GM12873 (cell line): ENCODE measurements around the gene SMIM7.

Source experiments
- TF ChIP-seq, protein P1 (sequence below): IDR thresholded peaks from 2 replicates; pipeline ENCODE4 v1.5.1; 2012; ENCODE audit warnings: low read depth, mild to moderate bottlenecking, moderate library complexity, low read length, control low read depth; ENCODE audit not compliant: insufficient read depth; ENCODE audit errors: missing control alignments

The SMIM7 gene

DNA sequence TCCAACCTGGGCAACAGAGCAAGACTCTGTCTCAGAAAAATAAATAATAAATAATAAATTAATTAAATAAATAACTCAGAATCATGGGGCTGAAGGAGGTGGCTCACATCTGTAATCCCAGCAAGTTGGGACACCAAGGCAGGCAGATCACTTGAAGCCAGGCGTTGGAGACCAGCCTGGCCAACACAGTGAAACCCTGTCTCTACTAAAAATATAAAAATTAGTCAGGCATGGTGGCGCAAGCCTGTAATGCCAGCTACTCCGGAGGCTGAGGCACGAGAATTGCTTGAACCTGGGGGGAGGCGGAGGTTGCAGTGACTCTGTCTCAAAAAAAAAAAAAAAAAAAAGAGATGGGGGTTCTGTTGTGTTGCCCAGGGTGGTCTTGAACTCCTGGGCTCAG lies 8.2 kb upstream of the SMIM7 start:
- TF ChIP-seq, protein P1, sequence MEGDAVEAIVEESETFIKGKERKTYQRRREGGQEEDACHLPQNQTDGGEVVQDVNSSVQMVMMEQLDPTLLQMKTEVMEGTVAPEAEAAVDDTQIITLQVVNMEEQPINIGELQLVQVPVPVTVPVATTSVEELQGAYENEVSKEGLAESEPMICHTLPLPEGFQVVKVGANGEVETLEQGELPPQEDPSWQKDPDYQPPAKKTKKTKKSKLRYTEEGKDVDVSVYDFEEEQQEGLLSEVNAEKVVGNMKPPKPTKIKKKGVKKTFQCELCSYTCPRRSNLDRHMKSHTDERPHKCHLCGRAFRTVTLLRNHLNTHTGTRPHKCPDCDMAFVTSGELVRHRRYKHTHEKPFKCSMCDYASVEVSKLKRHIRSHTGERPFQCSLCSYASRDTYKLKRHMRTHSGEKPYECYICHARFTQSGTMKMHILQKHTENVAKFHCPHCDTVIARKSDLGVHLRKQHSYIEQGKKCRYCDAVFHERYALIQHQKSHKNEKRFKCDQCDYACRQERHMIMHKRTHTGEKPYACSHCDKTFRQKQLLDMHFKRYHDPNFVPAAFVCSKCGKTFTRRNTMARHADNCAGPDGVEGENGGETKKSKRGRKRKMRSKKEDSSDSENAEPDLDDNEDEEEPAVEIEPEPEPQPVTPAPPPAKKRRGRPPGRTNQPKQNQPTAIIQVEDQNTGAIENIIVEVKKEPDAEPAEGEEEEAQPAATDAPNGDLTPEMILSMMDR: no peak

- TF ChIP-seq, protein P1: no peak
Measured at GRCh38 chr19:16661480-16662034, 1.6 kb upstream of the SMIM7 start.

- TF ChIP-seq, protein P1: no peak
Measured at GRCh38 chr19:16660763-16661479, 977 bp upstream of the SMIM7 start, which contains the start of gene TMEM38A. TMEM38A (plus strand) TSS chr19:16661139; CDS start chr19:16661218, 79 bp downstream.

DNA sequence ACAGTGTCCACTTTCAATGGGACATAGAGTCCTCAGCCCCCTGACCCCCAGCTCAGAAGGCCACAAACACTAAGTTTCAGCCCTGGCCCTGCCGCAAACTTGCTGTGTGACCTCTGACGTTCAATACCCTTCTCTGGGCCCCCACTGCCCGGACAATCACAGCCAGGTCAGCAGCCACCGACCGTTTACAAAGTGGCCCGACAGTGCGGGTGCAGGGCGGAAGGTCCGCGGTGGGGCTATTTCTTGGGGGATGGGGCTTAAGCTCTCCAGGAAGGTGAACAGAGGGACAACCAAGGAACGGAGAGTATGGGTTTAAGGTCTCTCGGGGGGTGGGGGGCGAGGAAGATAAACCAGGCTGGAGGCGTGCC lies 496 bp downstream of the SMIM7 start:
- TF ChIP-seq, protein P1: no peak

DNA sequence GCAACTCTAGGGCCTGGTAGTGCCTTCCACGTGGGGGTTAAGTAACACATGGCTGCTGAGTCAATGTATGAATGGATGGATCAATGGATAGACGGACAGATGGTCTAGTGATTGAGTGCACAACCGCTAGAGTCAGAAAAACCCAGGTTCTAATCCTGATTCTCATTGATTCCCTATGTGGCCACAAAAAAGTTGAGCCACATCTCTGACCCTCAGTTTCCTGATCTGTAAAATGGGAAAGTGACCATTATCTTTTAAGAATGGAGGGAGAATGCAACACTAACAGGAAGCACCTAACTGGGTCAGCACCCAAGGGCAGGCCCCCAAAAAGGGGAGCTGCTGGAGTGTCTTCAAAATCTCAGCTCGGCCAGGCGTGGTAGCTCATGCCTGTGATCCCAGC lies 2.6 kb downstream of the SMIM7 start:
- TF ChIP-seq, protein P1: no peak

DNA sequence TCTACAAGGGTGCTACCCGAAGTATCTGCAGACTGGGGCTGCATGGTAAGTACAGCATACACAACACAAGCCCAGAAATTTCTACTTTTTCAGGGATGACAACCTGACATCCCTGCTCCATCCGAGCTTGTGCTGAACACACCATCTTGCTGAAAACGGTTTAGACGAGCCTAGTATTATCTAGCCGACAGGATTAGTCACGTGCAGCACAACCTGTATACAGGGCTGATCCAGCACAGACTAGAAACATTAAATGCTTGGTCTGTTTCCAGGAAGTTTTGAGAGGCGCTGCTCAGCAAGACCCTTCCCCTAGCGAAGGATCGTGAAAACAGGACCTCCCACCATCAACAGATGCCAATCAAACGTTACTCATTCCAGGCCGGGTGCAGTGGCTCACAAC lies 4.2 kb downstream of the SMIM7 start:
- TF ChIP-seq, protein P1: no peak

DNA sequence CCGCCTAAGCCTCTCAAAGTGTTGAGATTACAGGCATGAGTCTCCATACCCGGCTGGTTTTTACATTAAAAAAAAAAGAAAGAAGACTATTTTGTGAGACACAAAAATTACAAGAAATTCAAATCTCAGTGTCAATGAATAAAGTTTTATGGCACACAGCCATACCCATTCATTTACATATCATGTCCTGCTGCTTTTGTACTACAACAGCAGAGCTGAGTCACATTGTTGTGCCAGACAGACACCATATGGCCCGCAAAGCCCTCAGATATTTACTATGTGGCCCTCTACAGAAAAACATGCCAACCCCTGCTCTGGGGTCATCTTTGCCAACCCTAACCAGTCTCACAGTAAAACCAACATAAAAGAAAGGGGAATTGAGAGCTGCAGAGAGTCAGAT lies 5.3 kb downstream of the SMIM7 start:
- TF ChIP-seq, protein P1: no peak
